ENCODE measurements around the gene TNFRSF18. TPM values are rescaled to one million over a fixed set of nuclear protein-coding genes. Genes with fewer than 3 reads are reported as not detected.

Gene TNFRSF18
- polyA plus RNA-seq, 1 donor (not counting 4 experiments of a cell fraction or from before 2014, with no cell fraction given) = 0.21 TPM

DNA sequence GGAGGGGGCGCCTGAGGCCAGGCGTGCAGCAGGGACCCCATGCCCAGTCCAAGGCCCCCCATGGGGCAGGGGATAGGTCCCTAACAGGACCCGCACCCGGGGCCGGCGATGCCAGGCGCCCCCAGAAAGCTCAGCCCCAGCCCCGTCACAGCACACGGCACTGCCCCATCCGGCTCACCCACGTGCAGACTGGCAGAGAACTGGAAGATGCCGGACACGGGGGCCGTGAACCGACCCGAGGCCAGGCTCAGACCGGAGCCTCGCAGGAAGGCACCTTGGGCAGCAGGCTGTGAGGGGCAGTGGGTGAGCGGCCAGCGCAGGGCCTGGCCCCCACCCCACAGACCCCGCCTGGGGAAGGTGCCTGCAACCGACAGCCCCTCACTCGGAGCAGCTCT, 36.9 kb upstream of the TNFRSF18 start:
- FAIRE-seq (no peak), DNase-seq (ENCODE audit: low read depth, low spot score) (no peak)
- dilution Hi-C loops (cut with MboI; ENCODE audit: extremely low pct_ligation_motif_present, low sequenced_read_pairs) = no loop called here
- Histone ChIP-seq H2AFZ (ENCODE audit: control insufficient read depth, low read length) (no peak overlapping the region), H3K4me2 (ENCODE audit: control insufficient read depth, extremely low read depth, insufficient read depth, low read depth, low read length) (no peak overlapping the region), H3K4me1 (ENCODE audit: control insufficient read depth, extremely low read depth, insufficient read depth, low read length) (peaks cover 10% of the 10 kb centered on the region), H3K27me3 (ENCODE audit: control insufficient read depth, extremely low read depth, insufficient read depth, low read length) (peaks cover 20% of the 10 kb centered on the region), H3K9ac (ENCODE audit: control insufficient read depth, extremely low read depth, insufficient read depth, low read length) (no peak overlapping the region), H3K9me1 (ENCODE audit: control insufficient read depth, extremely low read depth, insufficient read depth, low read length) (no peaks in the 10 kb centered on the region), H3K27ac (ENCODE audit: control insufficient read depth, insufficient read depth, low read length) (no peak overlapping the region), H3K9me3 (ENCODE audit: control insufficient read depth, low read depth, low read length) (no peaks in the 10 kb centered on the region), H4K20me1 (ENCODE audit: control insufficient read depth, extremely low read depth, insufficient read depth, low read length) (no peaks in the 10 kb centered on the region), H3K79me2 (ENCODE audit: control insufficient read depth, insufficient read depth, low read length) (no peaks in the 10 kb centered on the region), H3K4me3 (ENCODE audit: control insufficient read depth in 2 of 3, extremely low read depth in 1 of 3, insufficient read depth in 2 of 3, low read depth in 1 of 3, low read length in 3 of 3) (no peak overlapping the region), H3K36me3 (ENCODE audit: control insufficient read depth in 2 of 2, extremely low read depth in 1 of 2, insufficient read depth in 2 of 2, low read length in 2 of 2) (no peaks in the 10 kb centered on the region)
- TF ChIP-seq EZH2 (IDR thresholded peaks at IDR 0.05; ENCODE audit: low read length) = no peak
- TF ChIP-seq, protein P1, sequence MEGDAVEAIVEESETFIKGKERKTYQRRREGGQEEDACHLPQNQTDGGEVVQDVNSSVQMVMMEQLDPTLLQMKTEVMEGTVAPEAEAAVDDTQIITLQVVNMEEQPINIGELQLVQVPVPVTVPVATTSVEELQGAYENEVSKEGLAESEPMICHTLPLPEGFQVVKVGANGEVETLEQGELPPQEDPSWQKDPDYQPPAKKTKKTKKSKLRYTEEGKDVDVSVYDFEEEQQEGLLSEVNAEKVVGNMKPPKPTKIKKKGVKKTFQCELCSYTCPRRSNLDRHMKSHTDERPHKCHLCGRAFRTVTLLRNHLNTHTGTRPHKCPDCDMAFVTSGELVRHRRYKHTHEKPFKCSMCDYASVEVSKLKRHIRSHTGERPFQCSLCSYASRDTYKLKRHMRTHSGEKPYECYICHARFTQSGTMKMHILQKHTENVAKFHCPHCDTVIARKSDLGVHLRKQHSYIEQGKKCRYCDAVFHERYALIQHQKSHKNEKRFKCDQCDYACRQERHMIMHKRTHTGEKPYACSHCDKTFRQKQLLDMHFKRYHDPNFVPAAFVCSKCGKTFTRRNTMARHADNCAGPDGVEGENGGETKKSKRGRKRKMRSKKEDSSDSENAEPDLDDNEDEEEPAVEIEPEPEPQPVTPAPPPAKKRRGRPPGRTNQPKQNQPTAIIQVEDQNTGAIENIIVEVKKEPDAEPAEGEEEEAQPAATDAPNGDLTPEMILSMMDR (optimal IDR thresholded peaks at IDR 0.05 in 1 of 3, IDR thresholded peaks at IDR 0.05 in 1 of 3, conservative IDR thresholded peaks at IDR 0.05 in 1 of 3; ENCODE audit: extremely low read depth in 1 of 3, insufficient read depth in 2 of 3, low read length in 3 of 3) = no peak

DNA sequence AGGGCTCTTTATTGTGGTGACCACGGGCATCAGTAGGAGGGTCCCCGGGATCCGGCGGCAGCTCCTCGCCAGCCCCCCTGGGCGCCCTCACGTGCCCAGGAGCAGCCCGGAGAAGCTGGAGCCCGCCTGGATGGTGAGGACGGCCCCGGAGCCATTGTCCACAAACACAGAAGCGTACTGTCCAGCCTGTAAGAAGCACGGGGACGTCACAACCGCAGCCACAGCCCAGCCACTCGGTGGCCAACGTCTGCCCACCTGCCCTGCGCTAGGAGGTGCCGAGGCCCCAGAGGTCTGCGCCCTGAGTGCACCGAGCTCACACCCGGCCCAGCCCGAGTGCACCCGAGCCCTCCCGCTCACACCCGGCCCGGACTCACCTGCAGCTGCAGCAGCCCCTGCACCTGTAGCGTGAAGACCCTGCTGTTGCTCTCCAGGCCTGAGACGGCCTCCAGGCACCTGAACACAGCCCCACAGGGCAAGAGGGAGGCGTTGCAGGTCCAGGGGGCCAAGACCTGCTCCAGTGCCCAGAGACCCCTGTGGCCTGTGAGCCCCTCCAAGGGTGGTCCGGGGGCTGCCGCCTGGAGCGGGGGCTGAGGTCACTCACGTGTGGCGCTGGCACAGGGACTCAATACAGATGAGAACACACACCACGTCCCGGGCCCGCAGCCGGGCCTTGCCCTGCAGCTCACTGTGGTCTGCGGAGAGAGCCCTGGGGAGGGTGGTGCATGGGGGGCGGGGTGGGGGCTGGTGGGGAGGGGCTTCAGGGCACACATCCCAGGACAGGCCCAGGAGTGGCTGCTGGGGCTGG, 36.3 kb upstream of the TNFRSF18 start:
- Histone ChIP-seq H3K9me1 (ENCODE audit: control insufficient read depth, extremely low read depth, insufficient read depth, low read length) (no peaks in the 10 kb centered on the region), H3K79me2 (ENCODE audit: control insufficient read depth, insufficient read depth, low read length) (no peaks in the 10 kb centered on the region), H3K4me2 (ENCODE audit: control insufficient read depth, extremely low read depth, insufficient read depth, low read depth, low read length) (no peak overlapping the region), H2AFZ (ENCODE audit: control insufficient read depth, low read length) (no peak overlapping the region), H3K27ac (ENCODE audit: control insufficient read depth, insufficient read depth, low read length) (no peak overlapping the region), H3K9ac (ENCODE audit: control insufficient read depth, extremely low read depth, insufficient read depth, low read length) (no peak overlapping the region), H4K20me1 (ENCODE audit: control insufficient read depth, extremely low read depth, insufficient read depth, low read length) (no peaks in the 10 kb centered on the region), H3K4me3 (ENCODE audit: control insufficient read depth in 2 of 3, extremely low read depth in 1 of 3, insufficient read depth in 2 of 3, low read depth in 1 of 3, low read length in 3 of 3) (no peak overlapping the region), H3K27me3 (ENCODE audit: control insufficient read depth, extremely low read depth, insufficient read depth, low read length) (peaks cover 20% of the 10 kb centered on the region), H3K9me3 (ENCODE audit: control insufficient read depth, low read depth, low read length) (no peaks in the 10 kb centered on the region), H3K36me3 (ENCODE audit: control insufficient read depth in 2 of 2, extremely low read depth in 1 of 2, insufficient read depth in 2 of 2, low read length in 2 of 2) (no peaks in the 10 kb centered on the region), H3K4me1 (ENCODE audit: control insufficient read depth, extremely low read depth, insufficient read depth, low read length) (peaks cover 15% of the 10 kb centered on the region)
- FAIRE-seq (no peak), DNase-seq (ENCODE audit: low read depth, low spot score) (no peak)
- no peak for TF ChIP-seq EZH2 (IDR thresholded peaks at IDR 0.05; ENCODE audit: low read length)
- TF ChIP-seq, protein P1 (optimal IDR thresholded peaks at IDR 0.05 in 1 of 3, IDR thresholded peaks at IDR 0.05 in 1 of 3, conservative IDR thresholded peaks at IDR 0.05 in 1 of 3; ENCODE audit: extremely low read depth in 1 of 3, insufficient read depth in 2 of 3, low read length in 3 of 3) = no peak
- dilution Hi-C loops (cut with MboI; ENCODE audit: extremely low pct_ligation_motif_present, low sequenced_read_pairs) = no loop called here

Data from keratinocyte (primary cell).